Activated effector memory CD4-positive, alpha-beta T cell treated with anti-CD3 and anti-CD28 coated beads, Interleukin-2, amount 50 U/mL, for 16 hours (primary cell): ENCODE measurements around the gene GFM2.
"Not testable (repeated sequence)": the region's sequence is repeated elsewhere in the genome, so short reads cannot be mapped to it uniquely, and the experiment has no call there.

ENCODE experiments used
- DNase-seq: peaks from one replicate; pipeline ENCODE4 v3.0.0-alpha.2; 2020

Gene GFM2

DNA sequence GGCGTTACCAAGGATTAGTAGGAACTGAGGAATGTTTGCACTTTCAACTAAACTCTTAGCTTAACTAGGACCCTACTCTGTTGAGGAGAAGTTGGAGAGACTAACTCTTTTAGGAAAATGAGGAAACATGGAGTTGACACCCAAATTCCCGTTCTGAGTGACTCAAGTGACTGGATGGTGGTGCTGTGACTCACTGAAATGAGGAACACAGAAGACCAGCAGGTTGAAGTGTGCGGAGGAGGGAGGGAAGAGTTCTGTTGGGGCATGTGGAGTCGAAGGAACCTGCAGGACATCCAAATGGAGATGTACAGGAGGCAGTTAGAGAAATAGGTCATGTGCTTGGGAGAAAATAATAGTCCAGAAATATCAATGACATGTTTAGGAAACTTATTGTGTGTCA lies 73.7 kb downstream of the GFM2 start:
- DNase-seq = no peak

DNA sequence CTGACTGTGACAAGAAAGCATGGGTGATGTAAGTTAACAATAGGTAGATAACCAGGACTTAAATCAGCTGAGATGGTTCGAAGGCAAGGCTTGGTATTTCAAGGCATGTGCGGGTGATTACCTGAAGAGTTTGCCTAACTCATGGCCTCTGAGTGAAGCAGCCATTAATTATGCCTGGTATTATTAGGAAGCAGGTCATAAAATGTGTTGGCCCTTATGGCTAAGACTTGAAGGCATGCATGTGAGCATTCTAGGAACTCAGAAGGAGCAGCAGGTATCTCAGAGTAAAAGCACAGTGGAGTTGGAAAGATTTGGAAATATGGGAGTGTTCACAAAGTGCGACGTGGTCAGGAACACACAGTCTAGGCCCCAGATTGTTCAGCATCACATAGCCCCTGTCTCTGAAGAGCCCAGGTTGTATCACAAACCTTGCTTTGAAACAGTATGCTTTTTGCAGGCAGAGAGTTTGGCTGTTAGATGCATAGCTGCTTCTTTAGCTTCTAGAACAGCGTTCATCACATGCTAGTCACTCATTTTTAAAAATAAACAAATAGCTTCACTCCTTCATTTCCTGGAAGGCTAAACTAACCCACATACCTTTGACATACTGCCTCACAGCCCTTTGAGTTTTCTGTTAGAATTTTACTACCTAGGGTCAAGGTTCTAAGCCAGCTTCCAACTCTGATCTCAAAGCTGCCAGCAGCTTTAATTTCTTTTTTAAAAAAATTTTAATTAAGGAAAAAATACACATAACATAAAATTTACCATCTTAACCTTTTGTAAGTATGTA lies 79.8 kb downstream of the GFM2 start:
- no peak for DNase-seq

- DNase-seq = no peak
These were observed 80.8 kb downstream of the GFM2 start for GRCh38 chr5:74685979-74686631.

GRCh38 chr5:74684900-74685851 lies 81.7 kb downstream of the GFM2 start, which contains the start of gene HEXB:
HEXB (plus strand) TSS chr5:74685233; CDS start chr5:74685261, 28 bp downstream.
- peak; percentile 94 for DNase-seq

DNA sequence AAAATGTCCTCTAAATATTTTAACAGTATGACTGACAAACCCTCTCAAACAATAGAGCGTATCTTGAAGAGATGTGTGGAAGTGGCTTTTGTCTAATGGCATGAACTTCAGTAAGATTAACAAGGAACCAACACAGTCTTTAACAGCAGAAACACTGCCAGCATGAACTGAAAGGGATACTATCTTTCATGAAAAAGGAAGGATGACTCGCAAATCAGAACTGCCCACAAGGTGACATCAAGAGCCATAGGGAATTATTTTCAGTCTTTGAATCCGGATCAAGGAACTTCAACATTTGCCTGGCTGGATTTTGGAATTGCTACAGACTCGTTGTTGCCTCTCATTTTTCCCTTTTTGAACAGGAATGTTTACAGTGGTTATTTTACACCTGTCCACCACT lies 87.0 kb downstream of the GFM2 start:
- no peak for DNase-seq

DNA sequence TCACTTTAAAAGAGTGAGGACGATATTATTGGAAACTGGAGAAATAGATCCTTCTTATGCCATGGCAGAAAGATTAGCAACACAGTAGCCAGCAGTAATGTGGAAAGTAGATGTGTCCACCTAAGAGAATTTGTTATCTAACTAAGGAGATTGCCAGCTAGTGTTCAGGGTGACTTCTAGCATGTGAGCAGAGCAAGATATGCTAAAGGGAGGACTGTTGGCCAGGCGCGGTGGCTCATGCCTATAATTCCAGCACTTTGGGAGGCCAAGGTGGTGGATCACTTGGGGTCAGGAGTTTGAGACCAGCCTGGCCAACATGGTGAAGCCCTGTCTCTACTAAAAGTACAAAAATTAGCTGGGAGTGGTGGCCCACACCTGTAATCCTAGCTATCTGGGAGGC lies 87.6 kb downstream of the GFM2 start:
- DNase-seq = not testable (repeated sequence)

GRCh38 chr5:74678123-74678522 lies 88.8 kb downstream of the GFM2 start:
- not testable (repeated sequence) for DNase-seq

DNA sequence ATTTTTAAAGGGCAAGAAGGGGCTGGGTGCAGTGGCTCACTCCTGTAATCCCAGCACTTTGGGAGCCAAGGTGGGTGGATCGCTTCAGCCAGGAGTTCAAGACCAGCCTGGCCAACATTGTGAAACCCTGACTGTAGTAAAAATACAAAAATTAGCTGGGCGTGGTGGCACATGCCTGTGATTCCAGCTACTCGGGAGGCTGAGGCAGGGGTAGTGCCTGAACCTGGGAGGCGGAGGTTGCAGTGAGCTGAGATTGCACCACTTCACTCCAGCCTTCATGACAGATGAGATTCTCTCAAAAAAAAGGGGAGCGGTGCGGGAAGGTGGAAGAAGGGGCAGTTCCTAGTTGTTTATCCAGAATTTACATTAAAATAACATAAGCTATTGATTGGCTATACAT lies 90.5 kb downstream of the GFM2 start:
- not testable (repeated sequence) for DNase-seq

DNA sequence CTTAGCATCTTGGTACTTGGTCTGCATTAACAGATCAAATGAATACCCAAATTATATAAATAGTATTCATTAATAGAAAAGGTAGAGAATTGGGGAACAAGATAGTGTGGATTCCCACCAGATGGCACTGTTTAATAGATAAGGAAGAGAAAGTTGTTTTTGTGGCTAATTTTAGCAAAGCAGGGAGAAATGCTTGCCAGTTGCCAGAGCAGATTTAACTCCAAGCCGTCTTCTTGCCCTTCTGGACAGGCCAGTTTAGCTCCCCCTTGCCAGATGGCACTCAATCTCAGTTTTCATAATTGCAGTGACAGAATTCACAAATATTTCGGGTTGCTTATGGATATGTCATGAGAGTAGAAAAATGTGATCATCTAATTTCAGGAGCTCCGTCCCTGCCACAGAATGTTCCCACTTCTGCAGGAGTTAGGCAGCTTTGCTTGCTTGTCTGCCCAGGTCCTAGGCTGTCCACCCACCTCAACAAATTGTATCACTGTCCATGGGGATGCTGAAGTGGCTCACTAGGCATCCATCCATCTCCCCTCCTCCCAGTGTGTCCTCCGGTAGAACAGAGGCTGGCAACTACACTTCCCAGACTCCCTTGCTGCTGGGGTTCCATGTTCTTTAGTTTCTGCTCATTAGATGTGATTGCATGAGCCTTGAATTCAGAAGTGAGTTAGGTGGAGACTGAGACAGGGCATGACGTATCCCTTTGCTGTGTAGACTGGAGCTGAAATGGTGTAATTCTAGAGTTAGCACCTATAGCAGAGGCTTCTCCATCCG lies 93.7 kb downstream of the GFM2 start:
- DNase-seq = no peak

DNA sequence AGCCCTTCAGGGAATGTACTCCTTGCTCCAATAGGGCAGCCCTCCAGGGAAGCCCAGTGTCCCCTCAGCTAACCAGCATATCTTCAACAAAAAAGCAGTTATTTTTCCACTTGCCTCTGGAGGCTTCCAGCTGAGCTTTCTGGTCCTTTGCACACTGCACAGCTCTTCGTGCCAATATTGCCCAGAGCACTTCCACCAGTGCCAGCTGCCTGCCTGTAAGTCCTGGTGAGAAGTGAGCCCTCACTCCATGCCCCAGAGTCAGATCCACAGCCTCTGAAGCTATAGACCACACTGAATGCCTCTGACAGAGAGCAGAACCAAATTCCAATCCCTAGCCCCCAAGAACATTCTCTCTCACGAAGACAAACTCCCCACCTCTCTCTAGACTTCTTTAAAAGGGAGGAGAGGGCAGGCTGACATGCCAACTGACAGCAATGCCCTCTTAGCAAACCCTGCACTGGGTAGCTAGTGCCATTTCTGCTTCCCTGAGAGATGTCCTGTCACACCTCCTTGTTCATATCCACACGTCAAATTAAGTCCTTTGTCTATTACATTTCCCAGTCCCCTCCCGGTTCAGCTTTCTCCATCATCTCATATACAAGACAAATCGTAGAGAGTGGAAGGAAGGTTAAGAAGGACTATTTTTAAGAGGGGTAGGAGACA lies 94.6 kb downstream of the GFM2 start:
- DNase-seq = no peak
